ENCODE results near the gene GATD1. TPM values are rescaled to one million over a fixed set of nuclear protein-coding genes. Genes with fewer than 3 reads are reported as not detected.

The GATD1 gene
- total RNA-seq, 4 donors from 2014 or later = 22.1 to 41.4 (median 27.3) TPM

- Histone ChIP-seq H3K27me3 (peaks cover 0 to 49% of the 10 kb centered on the region in 2 donors), H3K27ac (no peak overlapping the region), H3K36me3 (peaks cover 0 to 19% (median 0%) of the 10 kb centered on the region in 3 donors), H3K4me1 (peaks cover 0 to 75% (median 51%) of the 10 kb centered on the region in 4 donors), H3K9me3 (no peaks in the 10 kb centered on the region), H3K4me3 (no peak overlapping the region)
- TF ChIP-seq POLR2A (IDR thresholded peaks at IDR 0.05) = no peak
- TF ChIP-seq, protein P1, sequence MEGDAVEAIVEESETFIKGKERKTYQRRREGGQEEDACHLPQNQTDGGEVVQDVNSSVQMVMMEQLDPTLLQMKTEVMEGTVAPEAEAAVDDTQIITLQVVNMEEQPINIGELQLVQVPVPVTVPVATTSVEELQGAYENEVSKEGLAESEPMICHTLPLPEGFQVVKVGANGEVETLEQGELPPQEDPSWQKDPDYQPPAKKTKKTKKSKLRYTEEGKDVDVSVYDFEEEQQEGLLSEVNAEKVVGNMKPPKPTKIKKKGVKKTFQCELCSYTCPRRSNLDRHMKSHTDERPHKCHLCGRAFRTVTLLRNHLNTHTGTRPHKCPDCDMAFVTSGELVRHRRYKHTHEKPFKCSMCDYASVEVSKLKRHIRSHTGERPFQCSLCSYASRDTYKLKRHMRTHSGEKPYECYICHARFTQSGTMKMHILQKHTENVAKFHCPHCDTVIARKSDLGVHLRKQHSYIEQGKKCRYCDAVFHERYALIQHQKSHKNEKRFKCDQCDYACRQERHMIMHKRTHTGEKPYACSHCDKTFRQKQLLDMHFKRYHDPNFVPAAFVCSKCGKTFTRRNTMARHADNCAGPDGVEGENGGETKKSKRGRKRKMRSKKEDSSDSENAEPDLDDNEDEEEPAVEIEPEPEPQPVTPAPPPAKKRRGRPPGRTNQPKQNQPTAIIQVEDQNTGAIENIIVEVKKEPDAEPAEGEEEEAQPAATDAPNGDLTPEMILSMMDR (IDR thresholded peaks at IDR 0.05) = no peak
- no peak for TF ChIP-seq EP300 (IDR thresholded peaks at IDR 0.05)
- 72 to 76% methylated on average over 13 to 18 of the region's 18 CpGs for WGBS, 2 donors
- no peak for DNase-seq (ENCODE audit: low spot score in 2 of 2)
Observed at GRCh38 chr11:724778-725386, 52.4 kb downstream of the GATD1 start.

DNA sequence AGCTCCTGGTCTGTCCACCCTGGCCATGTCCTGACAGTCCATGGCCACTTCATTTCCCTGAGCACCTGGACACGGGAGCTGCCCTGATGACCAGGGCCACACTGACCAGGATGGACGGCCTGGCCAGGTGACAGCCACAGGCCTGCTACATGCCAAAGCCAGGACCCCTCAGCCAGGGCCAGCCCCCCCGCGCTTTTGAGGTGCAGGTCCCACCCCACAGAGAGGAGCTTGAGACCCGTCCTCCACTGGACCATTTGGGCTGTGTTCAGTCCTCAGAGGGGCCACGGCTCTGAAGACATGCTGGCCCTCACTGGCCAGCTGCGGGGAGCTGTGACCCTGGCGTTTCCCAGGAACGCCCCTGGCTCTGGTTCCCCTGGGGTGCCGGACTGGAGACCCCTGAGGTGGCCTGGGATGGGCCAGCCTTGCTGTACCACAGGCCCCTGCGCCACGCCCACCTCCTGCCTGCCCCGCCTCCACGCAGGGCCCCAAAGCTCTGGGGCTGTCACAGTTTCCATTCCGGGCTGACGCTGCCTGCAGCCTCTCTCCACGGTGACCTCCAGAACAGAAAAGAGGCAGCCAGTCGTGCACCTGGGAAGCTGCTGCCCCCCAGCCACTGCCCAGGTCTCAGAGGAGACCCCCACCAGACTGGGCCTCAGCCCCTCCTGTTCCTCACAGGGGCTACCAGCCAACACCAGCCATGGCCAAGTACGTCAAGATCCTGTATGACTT lies 53.1 kb downstream of the GATD1 start:
- no peak for DNase-seq (ENCODE audit: low spot score in 2 of 2)
- Histone ChIP-seq H3K27me3 (peaks cover 0 to 50% of the 10 kb centered on the region in 2 donors), H3K27ac (no peak overlapping the region), H3K36me3 (peaks cover 0 to 19% (median 0%) of the 10 kb centered on the region in 3 donors), H3K4me1 (peaks cover 0 to 69% (median 47%) of the 10 kb centered on the region in 4 donors), H3K4me3 (no peak overlapping the region), H3K9me3 (no peaks in the 10 kb centered on the region)
- 68 to 78% methylated on average over 10 to 13 of the region's 19 CpGs for WGBS, 2 donors
- no peak for TF ChIP-seq POLR2A (IDR thresholded peaks at IDR 0.05)

DNA sequence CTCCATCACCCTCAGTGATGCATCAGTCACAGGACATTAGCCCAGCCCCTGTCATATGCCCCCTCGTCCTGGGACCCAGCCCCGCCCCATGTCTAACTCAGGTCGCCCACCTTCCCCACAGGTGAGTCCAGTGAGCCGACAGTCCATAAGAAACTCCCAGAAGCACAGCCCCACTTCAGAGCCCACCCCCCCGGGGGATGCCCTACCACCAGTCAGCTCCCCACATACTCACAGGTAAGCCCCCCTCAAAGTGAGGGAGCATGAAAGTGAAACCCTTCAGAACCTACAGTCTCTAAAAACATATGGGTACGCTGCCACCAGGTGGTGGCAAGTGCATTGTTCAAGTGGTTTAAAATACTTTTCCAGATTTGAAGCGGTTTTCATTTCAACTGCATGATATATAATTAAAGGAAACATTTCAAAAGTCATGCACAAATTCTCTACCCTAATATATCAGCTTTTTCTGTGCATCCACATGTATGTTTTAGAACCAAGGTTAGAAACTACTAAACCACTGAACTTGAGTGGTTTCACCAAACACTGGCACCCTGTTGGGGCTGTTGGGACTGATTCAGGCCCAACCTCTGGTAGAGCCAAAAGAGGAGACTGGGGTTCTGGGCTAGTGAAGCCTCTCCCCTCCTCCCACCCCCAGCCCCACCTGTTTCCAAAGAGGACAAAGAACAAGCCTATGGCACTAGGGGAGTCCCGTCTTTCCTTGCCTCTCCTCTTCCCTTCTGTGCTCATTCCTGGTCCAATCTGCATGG lies 54.0 kb downstream of the GATD1 start:
- Histone ChIP-seq H3K4me3 (no peak overlapping the region), H3K27ac (no peak overlapping the region), H3K27me3 (peaks cover 0 to 50% of the 10 kb centered on the region in 2 donors), H3K4me1 (peaks cover 0 to 60% (median 38%) of the 10 kb centered on the region in 4 donors), H3K36me3 (peaks cover 0 to 19% (median 0%) of the 10 kb centered on the region in 3 donors), H3K9me3 (no peaks in the 10 kb centered on the region)
- 53 to 54% methylated on average over 3 to 8 of the region's 8 CpGs for WGBS, 2 donors
- DNase-seq (ENCODE audit: low spot score in 2 of 2) = peak in 1 of 2 donors; percentile 61
- TF ChIP-seq POLR2A (IDR thresholded peaks at IDR 0.05) (no peak), EP300 (IDR thresholded peaks at IDR 0.05) (peak in 1 of 2 donors; percentile 15)
- TF ChIP-seq, protein P1 (IDR thresholded peaks at IDR 0.05) = peak; percentile 45 to 72 (median 58)

DNA sequence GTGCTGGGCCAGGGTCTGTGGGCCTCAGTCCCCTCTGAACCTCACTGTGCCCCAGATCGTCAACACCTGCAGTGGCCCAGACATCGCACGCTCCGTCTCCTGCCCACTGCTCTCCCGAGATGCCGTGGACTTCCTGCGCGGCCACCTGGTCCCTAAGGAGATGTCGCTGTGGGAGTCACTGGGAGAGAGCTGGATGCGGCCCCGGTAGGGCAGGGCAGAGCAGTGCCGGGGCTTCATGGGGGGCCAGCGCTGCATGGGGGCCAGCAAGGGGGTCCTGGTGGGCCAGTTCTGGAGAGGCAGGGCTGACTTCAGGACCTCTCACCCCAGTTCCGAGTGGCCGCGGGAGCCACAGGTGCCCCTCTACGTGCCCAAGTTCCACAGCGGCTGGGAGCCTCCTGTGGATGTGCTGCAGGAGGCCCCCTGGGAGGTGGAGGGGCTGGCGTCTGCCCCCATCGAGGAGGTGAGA lies 54.9 kb downstream of the GATD1 start:
- Histone ChIP-seq H3K27ac (no peak overlapping the region), H3K27me3 (peaks cover 0 to 50% of the 10 kb centered on the region in 2 donors), H3K9me3 (no peaks in the 10 kb centered on the region), H3K4me3 (no peak overlapping the region), H3K4me1 (peaks cover 0 to 51% (median 29%) of the 10 kb centered on the region in 4 donors), H3K36me3 (peaks cover 0 to 19% (median 0%) of the 10 kb centered on the region in 3 donors)
- TF ChIP-seq, protein P1 (IDR thresholded peaks at IDR 0.05) = no peak
- TF ChIP-seq EP300 (IDR thresholded peaks at IDR 0.05) (no peak), POLR2A (IDR thresholded peaks at IDR 0.05) (no peak)
- DNase-seq (ENCODE audit: low spot score in 2 of 2) = no peak
- WGBS, 2 donors = 67 to 86% methylated on average over 4 to 16 of the region's 20 CpGs

- TF ChIP-seq POLR2A (IDR thresholded peaks at IDR 0.05) = no peak
- TF ChIP-seq EP300 (IDR thresholded peaks at IDR 0.05) = no peak
- TF ChIP-seq, protein P1 (IDR thresholded peaks at IDR 0.05) = no peak
- Histone ChIP-seq H3K27me3 (peaks cover 0 to 50% of the 10 kb centered on the region in 2 donors), H3K9me3 (no peaks in the 10 kb centered on the region), H3K36me3 (peaks cover 0 to 19% (median 0%) of the 10 kb centered on the region in 3 donors), H3K4me3 (peak overlapping the region in 1 of 4 donors; percentile 34), H3K4me1 (peaks cover 0 to 46% (median 25%) of the 10 kb centered on the region in 4 donors), H3K27ac (no peak overlapping the region)
- 44 to 52% methylated on average over 13 to 14 of the region's 33 CpGs for WGBS, 2 donors
- no peak for DNase-seq (ENCODE audit: low spot score in 2 of 2)
Observed at GRCh38 chr11:721741-722345, 55.4 kb downstream of the GATD1 start.

Measured in tibial nerve (tissue), 4 donors.